ENCODE results near the gene KCTD16.

KCTD16 gene

DNA sequence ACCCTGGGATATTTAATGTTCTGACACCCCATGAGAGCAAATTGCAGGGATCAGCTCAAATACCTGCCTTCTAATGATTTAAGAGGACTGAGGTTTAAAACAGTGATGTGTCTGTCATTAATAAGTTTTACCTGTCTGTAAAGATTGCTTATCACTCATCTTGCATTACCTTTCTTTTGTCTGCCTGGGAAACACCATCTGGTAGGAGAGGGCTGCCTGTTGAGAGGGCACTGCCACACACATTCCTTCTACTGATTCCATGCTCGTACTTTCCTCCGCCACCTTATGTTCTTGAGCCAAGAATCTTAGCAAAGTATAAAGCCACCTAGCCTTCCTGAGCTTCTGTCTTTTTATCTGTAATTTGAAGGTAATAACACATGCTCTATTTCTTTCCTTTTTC lies 118.6 kb downstream of the KCTD16 start:
- no peak for DNase-seq (ENCODE audit: low spot score)

DNA sequence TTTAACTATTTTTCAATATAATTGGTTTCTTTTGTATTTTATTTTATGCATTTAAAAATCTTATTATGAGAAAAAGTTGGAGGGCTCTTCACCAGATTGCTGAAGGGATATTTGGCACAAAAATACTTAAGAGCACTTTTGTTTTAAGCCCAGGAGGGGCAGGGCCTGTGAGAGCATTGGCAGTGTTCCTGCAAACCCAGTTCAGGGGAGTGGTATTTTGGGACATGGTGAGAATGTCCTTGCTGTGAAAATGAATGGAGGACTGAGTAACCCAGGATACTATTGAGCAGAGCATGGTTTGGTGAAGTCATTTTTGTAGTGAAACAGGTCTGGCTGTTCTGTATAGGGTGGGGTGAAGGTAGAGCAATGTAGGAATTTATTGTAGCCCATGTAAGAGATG lies 121.4 kb downstream of the KCTD16 start:
- no peak for DNase-seq (ENCODE audit: low spot score)

DNA sequence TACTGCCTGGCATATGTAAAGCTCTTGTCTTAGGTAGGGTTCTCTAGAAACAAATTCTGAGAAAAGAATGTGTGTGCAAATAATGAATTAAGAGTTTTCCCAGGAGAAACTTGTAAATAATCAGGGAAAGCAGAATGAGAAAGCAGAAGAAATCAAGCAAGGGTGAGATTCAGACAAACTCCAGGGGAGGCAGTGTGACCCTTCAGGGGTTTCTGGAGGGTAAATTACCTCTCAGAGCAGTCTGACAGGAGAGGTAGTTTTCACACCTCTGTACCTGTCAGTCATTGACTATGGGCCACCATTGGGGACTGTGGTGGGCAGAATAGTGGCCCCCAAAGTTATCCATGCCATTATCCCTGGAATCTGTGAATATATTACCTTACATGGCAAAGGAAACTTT lies 124.6 kb downstream of the KCTD16 start:
- DNase-seq (ENCODE audit: low spot score) = no peak

DNA sequence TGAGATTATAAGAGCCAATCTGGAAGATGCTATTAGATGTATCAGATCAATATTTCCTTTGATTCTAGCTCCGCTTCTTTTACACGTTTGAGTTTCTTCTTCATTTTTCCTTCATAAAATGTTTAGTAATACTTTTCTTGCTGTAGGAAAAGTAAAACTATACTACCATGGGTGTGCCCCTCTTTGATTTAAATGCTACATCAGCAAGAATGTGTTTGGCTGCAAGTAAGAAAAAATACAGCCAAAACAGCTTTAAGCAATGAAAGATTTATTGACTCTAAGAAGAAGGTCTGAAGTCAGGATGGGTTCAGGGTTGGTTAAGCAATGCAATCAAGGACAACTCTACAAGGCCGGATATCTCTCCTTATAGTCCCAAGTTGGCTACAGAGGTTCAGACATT lies 126.4 kb downstream of the KCTD16 start:
- no peak for DNase-seq (ENCODE audit: low spot score)

DNA sequence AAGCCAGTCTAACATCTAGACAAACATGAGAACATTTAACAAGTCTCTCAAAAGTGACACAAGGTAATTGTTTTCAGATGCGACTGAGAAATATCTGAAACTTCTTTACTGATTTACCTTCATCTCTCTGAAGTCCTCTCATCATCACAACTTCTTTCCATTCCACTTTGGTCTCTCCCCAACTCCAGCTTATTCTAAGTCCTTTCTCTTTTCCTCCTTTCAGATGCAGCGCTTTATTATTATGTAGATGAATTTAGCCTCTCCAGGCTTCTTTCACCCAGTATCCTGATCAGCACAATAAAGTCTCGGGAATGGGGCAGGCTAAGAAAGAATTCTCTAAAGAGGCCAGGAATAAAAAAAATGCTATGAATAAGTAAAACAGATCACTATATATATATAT lies 128.0 kb downstream of the KCTD16 start:
- no peak for DNase-seq (ENCODE audit: low spot score)

DNA sequence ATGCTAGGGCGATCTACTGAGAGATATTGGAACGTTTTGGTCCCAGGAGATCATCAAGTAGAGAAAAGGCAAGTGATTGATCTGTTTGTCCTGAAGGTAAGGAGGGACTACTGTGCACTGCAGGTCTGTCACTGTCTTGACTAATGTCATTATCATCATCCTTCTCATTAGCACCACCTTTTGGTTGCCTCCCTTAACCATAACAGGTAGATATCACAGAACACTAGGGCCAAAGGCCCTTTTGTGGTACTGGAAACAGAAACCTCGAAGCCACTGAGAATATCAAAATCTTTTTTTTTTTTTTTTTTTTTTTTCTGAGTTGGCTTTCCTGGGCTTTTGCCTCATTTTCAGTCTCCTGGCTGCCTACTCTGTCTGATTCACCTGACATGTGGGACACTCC lies 134.0 kb downstream of the KCTD16 start:
- DNase-seq (ENCODE audit: low spot score) = no peak

DNA sequence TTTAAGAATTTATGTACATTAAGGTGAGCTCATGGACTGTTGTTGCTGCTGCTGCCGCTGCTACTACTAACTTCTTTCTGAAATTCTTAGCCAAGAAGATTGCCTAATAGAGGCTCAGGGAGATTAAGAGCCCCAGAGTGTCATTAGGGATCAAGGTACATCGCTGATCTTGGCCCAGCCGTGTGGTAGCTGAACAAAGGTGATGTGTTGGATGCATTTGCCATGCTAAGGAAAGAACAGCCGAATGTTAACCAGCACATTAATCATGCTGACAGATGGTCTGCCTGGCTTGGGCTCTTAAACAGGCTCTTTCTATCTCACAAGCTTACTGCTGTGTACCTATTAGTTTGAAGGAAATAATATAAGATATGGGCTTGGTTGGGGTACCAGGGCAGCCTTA lies 137.1 kb downstream of the KCTD16 start:
- no peak for DNase-seq (ENCODE audit: low spot score)

DNA sequence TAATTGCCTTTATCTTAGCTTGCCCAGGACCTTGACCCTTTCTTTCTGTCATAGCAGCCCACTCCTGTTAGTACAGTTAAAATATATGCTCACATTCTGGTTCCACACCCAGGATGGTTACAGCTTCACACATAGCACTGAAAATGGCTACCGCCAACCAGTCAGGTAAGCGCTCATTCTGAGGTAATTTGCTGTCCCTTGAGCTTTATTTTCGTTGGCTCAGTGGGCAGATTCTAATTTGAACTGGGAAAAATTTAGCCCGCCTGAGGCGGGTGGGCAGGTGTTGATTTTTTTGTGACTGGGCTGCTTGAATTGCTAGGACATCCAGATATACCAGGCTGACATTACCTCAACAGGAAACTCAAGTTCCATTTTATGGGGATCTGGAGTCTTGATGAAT lies 137.5 kb downstream of the KCTD16 start:
- DNase-seq (ENCODE audit: low spot score) = no peak

DNA sequence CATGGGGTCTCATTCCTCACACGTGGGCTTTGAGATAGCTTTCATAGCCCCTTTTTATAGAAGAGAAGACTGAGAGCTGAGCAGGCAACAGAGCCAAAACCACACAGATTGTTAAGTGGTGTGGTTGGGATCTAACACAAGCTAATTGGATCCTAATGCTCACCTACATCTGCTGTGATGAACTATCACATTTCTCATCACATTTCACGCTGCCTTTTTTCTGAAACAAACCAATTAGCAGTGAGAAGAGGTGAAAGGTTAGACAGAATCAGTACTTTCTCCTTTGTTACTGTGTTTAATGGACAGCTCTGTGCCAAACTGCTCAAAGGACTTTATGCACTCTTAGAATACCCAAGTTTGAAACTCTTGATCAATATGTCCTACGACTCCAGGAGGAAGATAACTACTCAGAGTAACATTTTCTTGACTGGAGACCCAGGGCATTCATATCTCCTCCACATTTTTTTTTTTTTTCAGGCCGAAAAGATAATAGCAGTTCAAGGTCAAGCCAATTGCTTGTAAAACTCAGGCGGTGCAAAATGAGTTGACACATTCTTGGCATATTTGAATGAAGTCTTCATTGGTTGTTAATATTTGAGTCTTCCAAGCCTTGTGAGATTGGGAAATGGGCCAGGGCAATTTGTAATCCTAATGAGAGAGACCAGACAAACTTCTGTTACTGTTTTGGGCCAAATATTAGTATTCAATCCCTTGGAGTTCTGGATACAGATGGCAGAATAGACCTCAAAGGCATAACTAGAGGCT lies 138.4 kb downstream of the KCTD16 start:
- DNase-seq (ENCODE audit: low spot score) = no peak

DNA sequence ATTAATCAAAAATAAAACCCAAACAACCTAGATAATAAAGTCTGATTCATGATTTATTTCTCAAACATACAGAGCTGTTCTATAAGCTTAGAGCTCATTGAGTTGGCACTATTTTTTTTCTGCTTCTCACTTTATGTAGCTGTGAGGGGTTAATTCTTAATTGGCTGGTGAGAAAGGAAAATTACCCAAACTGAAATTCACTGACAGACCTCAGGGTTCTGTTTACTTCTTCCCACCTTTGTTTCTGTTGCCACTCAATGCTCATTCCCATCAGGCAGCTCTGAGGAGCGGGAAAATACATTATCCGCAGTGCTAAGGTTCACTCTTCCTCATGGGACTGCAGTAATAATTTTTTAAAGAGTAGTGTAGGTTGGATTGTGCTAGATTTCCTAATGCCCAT lies 139.9 kb downstream of the KCTD16 start:
- DNase-seq (ENCODE audit: low spot score) = no peak

DNA sequence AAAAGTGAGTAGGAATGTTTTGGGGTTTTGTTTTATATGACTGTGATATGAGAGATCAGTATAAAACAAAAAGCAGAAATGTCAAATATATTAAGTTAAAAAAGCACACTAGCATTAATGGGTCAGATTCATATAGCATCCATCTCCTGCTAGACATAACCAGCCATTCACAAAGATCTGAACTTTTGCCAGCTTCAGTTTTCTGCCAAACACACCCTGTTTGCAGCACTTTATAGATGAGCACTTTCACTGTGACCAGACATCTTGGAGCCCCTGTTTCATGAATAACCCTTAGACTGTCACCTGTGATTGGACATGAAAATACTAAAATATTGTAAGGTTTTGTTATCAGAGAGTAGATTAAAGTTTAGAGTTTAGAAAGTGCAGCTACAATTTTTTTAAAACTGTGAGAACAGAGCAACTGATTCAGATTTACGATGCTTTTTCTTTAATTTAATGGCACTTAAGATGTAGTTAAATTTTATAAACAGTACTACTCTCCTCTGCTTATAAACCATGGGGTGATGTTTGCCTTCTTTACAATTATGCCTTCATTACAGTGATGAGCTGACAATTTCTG lies 142.6 kb downstream of the KCTD16 start:
- DNase-seq (ENCODE audit: low spot score) = no peak

DNA sequence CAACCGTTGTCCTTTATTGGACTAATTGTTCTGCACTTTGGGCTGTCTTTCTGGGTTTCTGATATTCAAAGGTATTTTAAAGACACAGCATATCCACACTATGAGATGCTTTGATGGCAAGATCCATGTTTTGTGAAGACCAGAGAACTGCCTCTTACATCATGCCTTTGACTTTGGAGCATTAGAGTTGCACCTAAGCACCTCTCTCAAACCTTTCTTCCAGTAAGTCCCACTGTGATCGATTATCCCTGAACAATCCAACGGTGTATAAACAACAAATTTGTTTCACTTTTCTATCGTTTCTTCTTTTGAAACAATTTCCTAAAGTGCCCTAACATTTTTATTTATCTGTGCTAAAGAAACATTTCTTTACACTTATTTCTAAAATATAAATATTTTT lies 144.4 kb downstream of the KCTD16 start:
- no peak for DNase-seq (ENCODE audit: low spot score)

DNA sequence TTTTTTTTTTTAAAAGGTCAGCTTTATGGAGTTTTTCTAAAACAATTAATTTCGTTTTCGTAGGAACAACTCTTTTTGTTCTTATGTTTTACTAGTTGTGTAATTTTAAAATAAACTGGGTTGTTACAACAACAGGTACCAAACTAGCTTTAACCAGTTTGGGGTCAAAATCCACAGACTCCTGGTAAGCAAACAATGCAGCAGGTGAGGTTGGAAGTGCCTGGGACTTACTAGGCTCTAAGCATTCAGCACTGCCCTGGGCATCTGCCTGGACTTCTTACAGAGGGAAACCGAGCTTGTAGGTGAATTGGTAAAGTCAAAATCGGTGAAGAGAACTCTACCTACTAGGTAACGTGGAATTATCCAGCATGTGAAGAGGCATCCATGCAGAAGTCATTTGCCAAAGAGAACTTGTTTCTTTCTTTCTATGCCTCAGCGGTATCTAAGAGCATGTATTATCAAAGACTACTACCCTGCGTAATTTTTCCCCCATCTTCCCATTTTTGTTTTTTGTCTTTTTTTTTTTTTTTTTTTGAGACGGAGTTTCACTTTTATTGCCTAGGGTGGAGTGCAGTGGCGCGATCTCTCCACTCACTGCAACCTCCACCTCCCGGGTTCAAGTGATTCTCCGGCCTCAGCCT lies 145.4 kb downstream of the KCTD16 start:
- DNase-seq (ENCODE audit: low spot score) = no peak

DNA sequence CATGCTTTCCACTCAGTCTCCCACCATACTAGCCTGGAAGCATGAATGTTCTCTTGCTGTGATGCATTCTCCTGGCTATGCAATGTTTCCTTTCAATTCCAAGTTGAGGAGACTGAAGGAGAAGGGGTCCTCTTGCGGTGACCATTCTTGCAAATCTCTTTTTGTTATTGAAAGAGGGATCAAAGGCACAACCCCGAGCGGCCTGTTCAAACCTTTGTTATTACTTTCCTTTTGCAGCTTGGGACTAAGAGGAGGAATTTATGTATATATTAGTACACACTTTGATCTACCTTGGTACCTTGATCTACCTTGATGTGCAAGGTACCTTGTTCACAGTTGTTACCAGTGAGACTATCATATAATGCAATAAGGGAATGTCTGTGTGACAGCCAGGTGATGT lies 147.3 kb downstream of the KCTD16 start:
- no peak for DNase-seq (ENCODE audit: low spot score)

DNA sequence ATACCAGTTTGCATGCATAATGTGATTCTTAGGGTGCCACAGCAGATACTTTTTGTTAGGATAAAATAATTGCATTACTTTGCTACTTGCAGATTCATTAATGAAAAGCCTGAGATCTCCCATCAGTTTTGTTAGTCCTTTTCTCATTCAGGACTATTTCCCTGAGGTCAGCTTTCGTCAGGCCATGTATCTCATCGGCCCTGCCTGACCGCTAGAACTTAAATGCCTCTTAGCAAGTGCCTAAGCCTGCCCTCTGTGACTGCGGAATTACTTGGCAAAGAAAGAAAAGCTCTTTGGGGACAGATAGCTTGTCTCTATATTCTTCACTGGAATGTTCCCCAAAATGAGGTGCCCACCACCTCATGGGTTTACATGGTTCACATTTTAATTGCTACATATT lies 147.8 kb downstream of the KCTD16 start:
- DNase-seq (ENCODE audit: low spot score) = no peak

DNA sequence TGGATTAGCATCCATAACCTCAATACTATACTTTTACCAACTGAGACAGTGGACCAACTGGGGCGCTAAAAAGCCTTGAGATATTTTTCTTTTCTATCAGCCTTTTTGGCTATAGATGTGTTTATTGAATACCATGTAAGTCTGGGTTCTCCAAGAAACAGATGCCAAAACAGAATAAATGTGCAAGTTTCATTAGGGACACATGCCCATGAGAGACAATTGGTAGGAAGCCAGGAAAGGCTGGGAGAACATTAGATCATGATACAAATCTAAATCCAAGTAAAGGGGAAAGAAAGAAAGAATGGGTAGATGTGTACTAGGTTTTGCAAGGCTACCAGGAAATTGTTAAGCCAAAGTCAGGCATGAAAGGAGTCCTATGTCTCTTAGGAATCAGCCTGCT lies 152.5 kb downstream of the KCTD16 start:
- no peak for DNase-seq (ENCODE audit: low spot score)

DNA sequence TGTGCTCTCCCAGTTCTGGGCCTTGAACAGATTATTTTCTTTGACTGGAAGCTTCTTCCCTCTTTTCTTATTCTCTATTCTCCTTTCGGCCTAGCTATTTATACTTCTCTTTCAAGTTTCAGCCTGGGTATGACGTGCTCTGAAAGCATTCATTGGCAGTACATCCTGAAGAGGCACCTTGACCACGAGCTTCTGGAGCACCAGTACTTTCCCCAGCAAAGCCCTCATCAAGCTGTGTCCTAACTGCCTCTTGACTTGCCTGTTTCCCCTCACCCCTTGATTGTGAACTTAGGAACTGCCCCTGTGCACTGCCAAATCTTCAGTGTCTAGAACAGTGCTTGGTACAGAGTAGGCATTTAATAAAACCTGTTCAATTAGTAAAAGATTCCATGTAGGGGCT lies 154.9 kb downstream of the KCTD16 start:
- DNase-seq (ENCODE audit: low spot score) = no peak

DNA sequence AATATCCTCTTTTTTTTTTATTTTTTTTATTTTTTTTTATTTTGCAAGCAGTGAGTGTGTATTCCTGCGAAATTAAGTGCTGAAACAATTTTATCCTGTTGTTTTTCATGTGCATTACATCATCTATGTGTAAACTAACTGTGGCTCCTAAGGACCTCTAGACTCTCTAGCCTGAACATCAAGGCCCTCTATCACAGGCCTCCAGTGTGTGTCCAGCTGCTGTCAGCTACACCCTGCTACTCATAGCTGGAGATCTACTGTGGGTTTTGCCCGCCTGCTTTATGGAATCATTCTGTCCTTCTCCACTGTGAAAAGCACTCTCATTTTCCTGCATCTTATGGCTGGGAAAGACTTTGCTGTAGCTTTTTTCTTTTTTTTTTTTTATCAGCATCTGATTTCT lies 157.8 kb downstream of the KCTD16 start:
- DNase-seq (ENCODE audit: low spot score) = no peak

DNA sequence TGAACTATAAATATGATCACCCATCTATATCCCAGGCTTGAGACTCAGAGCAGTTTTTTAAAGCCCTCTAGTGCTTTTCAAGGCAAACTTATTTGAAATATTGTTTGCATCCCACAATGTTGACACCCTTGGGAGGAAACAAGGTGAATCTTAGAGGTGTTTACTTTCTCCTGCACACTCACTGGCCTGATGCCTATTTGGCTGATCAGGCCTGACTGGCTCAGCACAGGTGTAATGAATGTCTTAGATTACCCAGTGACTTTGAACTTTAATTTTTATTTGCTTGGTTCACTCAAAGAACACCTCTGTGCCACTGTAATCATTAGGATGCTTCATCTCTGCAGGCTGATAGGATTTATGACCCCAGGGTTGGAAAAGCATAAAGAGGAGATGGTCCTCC lies 158.3 kb downstream of the KCTD16 start:
- no peak for DNase-seq (ENCODE audit: low spot score)

DNA sequence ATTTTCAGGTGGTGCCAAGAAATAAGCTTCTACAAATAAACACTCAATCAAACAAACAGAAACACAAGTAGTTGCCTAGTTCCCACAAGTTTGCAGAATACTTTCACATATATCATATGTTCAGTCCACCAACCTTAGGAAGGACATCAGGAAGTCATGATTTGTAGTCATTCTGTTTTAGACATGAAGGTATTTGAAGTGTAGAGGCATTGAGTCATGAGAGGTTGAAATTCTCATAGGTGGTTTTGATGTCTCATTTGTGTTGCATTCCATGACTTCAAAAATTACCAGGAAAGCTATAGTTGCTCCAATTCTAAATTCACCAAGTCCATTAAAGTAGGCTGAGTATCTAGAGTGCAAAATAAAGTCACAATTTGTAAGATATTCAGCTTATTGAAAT lies 159.0 kb downstream of the KCTD16 start:
- DNase-seq (ENCODE audit: low spot score) = no peak

DNA sequence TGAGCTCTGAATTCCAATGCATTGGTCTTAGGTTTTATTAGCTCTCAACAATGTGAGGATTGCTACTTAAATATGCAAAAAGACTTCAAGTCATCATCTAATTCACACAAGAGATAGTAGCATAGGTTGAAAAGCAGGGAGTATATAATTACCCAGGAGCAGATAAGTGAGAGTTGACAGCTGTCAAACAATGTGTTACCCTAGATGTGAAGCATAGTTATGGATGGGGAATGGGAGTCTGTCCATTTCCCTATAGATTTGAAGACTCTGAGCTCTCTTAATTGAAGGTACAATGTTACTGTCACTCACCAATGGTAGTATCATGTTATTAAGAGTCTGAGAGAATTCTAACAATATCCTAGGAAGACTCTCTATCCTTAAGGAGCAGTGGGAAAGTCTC lies 160.7 kb downstream of the KCTD16 start:
- DNase-seq (ENCODE audit: low spot score) = no peak

DNA sequence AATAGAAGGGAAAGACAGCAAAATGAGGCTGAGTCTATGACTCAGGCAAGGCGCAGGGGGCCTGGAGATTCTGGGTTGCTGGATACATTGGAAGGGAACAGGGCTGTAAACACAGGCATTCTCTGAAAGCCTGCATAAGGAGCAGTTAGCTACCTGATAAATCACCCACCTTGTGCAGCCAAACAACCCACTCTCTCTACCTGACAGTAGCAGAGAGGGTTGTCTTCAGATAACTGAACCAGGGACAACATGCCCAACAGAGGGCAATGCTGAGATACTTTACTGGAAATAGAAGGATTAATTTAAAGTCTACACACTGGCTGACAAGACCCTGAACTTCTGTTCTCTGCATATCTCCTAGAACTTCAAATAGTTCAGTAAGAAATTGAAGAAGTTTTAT lies 161.6 kb downstream of the KCTD16 start:
- DNase-seq (ENCODE audit: low spot score) = no peak

DNA sequence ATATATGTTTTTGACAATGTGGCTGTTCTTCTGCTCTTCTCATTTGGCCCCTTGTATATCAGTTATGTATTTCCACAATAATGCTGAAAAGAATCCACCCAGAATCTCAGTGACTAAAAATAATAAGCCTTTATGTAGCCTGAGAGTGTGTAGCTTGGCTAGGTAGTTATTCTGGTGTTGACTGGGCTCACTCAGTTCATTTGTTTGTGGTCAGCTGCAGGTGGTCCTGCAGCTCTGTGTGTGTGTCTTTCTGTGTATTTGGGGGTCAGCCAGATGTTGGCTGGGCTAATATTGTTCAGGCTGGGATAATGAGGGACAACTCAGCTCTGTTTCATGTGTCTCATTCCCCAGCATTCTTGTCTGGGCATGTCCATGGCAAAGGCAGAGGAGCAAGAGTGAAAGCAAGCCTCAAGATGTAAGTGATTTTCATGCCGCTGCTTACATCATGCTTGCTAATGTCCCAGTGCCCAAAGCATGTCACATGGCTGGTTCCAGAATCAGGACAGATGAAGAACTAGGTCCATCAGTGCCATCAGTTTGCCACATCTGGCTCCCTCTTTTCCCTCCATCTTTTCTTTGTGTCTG lies 162.8 kb downstream of the KCTD16 start:
- DNase-seq (ENCODE audit: low spot score) = no peak
